ENCODE results near the gene BCL2L12.

BCL2L12 gene

DNA sequence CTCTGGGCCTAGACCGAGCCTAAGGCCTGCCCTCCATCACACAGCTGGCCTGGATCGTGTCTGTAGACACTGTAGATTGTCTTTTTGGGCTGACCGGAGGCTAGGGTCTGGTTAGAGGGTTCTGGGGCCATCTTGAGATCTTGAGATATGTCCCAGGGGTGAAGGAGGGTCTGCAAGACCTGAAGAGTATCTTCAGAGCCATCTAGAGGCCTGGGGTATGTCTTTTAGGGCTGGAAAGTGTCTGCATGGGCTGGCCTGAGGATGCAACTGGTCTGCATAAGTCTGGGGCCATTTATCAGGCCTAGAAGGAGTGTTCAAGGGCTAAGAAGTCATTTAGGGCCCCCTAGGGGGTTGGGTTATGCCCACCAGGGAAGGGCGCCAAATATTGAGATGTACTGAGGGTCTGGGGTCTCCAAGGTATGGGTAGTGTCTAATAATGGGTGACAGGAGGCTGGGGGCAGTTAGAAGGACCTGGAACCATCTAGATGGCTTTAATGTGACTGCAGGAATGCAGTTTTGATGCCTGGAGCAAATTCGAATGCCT is 23.2 kb upstream of the BCL2L12 start:
- peak; percentile 64 for DNase-seq (ENCODE audit: low spot score)

DNA sequence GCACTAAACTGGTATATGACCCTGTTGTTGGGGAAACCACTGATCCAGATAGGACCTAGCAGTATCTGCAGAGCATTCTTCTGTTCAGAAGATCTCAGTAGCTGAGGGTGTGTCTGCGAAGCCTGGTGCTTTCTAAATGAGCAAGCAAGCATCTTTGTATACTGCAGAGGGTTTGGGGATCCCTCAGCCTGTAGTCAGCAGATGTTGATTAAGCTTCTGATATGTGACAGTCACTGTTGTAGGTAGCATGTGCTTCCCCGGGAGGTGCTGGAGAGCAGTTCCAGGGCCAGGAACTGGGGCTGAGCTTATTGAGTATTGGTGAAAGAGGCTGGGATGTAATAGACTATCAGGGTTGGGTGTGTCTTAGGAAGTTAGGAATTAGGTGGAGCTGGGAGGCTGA is 22.3 kb upstream of the BCL2L12 start:
- no peak for DNase-seq (ENCODE audit: low spot score)

DNA sequence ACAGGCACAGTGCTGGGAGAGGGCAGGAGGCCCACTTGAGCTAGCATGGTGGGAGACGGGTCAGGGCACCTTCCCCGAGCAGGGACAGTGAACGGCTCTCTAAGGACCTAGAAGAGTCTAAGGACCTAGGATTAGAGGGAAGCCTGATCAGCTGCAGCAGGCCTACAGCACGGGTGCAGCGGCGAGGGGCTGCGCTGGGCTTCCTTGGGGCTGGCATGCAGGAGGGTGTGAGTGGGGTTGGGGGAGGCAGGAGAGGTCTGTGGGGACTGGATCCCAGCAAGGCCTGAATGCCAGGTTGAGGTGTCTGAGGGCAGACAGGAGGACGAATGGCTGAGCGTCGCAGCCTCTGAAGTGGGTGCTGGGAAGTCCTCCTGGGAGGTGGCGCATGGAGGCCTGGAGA is 20.1 kb upstream of the BCL2L12 start:
- DNase-seq (ENCODE audit: low spot score): no peak

DNA sequence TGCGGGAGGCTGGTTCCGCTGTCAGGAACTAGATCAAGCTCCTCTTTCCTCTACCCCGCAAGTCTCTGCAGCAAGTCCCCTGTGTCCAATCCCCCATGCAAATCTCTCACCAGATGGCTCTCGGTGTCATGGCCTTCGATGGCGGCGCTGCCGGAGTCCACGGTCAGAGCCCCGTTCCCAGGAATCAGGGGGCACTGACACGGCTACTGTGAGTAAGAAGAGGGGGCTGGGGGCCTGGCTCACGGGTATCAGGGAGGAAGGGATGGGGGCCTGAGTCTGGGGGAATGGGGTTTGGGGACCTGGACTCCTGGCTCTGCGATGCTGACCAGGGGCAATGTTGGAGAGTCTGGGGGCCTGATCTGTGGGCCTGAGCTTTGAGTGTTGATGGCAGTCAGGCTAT is 19.7 kb upstream of the BCL2L12 start:
- DNase-seq (ENCODE audit: low spot score): no peak

DNA sequence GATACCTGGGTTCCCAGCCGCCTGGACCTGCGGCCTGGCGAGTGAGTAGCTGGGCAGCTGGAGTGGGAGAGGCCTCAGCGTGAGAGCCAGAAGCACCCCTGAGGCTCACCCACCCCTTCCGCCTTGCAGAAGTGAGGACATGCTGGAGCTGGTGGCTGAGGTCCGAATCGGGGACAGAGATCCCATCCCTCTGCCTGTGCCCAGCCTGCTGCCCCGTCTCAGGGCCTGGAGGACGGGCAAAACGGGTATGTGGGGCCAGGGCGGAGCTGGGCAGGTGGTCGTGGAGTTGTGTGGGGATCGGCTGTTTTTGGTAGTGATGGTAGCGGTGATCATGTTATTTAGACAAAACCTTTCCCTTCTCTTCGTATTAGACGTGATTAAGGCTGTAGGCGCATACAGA is 19.1 kb upstream of the BCL2L12 start:
- no peak for DNase-seq (ENCODE audit: low spot score)

DNA sequence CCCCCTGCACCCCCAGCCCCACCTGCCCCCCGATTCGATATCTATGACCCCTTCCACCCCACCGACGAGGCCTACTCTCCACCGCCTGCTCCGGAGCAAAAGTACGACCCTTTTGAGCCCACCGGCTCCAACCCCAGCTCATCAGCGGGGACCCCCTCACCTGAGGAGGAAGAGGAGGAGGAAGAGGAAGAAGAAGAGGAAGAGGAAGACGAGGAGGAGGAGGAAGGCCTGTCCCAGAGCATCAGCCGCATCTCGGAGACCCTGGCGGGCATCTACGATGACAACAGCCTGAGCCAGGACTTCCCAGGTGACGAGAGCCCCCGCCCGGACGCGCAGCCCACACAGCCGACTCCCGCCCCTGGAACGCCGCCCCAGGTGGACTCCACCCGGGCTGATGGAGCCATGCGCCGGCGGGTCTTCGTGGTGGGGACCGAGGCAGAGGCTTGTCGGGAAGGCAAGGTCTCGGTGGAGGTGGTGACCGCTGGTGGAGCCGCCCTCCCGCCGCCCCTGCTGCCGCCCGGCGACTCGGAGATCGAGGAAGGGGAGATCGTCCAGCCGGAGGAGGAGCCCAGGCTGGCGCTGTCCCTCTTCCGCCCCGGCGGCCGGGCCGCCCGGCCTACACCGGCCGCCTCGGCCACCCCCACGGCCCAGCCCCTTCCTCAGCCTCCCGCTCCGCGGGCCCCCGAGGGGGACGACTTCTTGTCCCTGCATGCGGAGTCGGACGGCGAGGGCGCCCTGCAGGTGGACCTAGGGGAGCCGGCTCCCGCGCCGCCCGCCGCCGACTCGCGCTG is 14.5 kb upstream of the BCL2L12 start:
- DNase-seq (ENCODE audit: low spot score): no peak

DNA sequence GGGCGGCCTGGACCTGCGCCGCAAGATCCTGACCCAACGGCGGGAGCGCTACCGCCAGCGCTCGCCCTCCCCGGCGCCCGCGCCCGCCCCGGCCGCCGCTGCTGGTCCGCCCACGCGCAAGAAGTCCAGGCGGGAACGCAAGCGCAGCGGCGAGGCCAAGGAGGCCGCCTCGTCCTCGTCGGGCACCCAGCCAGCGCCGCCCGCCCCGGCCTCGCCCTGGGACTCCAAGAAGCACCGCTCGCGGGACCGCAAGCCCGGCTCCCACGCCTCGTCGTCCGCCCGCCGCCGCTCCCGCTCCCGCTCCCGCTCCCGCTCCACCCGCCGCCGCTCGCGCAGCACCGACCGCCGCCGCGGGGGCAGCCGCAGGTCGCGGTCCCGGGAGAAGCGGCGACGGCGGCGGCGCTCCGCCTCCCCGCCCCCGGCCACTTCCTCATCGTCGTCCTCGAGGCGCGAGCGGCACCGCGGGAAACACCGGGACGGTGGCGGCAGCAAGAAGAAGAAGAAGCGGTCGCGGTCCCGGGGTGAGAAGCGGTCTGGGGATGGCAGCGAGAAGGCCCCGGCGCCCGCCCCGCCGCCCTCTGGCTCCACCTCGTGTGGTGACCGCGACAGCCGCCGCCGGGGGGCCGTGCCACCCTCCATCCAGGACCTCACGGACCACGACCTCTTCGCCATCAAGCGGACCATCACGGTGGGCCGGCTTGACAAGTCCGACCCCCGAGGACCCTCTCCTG is 13.7 kb upstream of the BCL2L12 start:
- no peak for DNase-seq (ENCODE audit: low spot score)

DNA sequence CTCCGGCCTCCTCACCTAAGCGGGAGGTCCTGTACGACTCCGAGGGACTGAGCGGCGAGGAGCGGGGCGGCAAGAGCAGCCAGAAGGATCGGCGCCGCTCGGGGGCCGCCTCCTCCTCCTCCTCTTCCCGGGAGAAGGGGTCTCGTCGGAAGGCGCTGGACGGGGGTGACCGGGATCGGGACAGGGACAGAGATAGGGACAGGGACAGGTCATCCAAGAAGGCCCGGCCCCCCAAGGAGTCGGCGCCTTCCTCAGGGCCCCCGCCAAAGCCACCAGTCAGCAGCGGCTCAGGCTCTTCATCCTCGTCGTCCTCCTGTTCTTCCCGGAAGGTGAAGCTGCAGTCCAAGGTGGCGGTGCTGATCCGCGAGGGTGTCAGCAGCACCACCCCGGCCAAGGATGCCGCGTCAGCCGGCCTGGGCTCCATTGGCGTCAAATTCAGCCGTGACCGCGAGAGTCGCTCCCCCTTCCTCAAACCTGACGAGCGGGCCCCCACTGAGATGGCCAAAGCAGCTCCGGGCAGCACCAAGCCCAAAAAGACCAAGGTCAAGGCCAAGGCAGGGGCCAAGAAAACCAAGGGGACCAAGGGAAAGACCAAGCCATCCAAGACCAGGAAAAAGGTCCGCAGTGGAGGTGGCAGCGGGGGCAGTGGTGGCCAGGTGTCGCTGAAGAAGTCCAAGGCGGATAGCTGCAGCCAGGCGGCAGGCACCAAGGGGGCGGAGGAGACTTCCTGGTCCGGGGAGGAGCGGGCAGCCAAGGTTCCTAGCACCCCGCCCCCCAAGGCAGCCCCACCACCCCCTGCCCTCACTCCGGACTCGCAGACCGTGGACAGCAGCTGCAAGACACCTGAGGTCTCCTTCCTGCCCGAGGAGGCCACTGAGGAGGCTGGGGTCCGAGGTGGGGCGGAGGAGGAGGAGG is 12.9 kb upstream of the BCL2L12 start:
- DNase-seq (ENCODE audit: low spot score): no peak

DNA sequence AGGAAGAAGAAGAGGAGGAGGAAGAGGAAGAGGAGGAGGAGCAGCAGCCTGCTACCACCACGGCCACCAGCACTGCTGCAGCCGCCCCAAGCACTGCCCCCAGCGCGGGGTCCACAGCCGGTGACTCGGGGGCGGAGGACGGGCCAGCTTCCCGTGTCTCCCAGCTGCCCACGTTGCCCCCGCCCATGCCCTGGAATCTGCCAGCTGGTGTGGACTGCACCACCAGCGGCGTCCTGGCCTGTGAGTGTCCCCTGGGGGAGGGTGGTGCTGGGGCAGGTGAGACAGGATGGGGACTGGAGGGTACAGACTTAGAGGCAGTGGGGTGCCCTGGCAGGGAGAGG is 12.3 kb upstream of the BCL2L12 start:
- no peak for DNase-seq (ENCODE audit: low spot score)

DNA sequence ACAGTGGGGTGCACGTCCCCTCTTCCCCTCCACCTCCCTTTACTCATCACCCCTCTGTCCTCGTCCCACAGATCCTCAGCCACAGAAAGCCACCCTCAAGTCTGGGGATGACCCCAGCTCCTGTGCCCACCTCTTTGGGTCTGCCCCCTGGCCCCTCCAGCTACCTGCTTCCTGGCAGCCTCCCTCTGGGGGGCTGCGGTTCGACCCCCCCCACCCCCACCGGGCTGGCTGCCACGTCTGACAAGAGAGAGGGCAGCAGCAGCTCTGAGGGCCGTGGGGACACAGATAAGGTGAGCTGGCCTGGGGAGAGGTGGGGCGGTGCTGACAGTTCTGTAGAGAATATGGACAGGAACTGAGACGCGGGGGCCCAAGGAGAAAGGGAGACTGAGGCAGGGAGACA is 11.2 kb upstream of the BCL2L12 start:
- no peak for DNase-seq (ENCODE audit: low spot score)

DNA sequence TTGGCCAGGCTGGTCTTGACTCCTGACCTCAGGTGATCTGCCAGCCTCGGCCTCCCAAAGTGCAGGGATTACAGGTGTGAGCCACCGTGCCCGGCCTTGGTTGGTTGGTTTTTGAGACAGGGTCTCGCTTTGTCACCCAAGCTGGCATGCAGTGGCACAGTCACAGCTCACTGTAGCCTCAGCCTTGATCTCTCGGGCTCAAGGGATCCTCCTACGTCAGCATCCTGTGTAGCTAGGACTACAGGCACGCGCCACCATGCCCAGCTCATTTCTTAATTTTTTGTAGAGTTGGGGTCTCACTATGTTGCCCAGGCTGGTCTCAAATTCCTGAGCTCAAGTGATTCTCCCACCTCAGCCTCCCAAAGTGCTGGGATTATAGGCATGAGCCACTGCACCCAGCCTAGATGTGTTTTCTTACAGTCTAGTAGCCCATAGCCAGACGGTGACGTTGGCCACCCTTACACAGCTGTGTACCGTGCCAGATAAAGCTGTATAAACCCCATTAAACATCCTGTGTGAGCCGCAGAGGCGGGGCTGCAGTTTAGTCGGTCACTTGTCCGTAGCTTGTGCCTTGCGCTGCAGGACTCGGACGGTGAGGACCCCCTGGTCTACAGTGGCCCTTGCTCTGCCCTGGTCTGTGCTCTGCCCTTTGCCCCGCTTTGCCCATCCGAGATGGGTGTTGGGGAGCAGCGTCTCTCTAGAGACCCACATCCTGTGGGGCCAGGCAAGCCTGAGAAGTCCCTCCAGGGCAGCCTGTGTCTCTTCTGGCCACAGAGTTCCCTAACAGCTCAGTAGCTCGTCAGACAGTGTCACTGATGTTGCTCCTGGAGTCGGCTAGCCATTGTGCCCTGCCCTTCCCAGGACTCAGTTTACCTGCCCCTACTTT is 9.9 kb upstream of the BCL2L12 start:
- no peak for DNase-seq (ENCODE audit: low spot score)

DNA sequence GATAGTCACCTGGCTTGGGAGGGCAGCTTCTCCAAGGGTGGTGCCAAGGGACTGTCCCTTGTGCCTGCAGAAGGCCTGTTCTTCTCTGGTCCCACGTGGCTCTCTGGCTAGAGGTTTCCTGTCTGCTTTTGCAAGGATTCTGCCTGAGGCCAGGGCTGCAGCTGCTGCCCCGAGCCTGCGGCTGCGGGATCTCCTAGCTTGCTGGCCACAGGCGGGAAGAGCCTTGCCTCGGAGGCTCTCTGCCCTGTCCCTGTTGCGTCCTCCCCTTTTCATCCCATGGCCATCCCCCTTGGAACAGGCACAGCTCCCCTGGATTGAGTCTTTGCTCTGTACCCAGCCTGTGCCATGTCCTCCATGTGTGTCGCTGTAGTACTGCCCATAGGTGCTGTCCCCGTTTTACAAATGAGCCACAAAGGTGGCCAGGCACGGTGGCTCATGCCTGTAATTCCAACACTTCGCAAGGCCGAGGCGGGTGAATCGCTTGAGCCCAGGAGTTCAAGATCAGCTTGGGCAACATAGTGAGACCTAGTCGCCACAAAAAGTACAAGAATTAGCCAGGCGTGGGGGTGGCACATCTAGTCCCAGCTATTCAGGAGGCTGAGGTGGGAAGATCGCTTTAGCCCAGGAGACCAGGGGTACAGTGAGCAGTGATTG is 9.2 kb upstream of the BCL2L12 start:
- no peak for DNase-seq (ENCODE audit: low spot score)

DNA sequence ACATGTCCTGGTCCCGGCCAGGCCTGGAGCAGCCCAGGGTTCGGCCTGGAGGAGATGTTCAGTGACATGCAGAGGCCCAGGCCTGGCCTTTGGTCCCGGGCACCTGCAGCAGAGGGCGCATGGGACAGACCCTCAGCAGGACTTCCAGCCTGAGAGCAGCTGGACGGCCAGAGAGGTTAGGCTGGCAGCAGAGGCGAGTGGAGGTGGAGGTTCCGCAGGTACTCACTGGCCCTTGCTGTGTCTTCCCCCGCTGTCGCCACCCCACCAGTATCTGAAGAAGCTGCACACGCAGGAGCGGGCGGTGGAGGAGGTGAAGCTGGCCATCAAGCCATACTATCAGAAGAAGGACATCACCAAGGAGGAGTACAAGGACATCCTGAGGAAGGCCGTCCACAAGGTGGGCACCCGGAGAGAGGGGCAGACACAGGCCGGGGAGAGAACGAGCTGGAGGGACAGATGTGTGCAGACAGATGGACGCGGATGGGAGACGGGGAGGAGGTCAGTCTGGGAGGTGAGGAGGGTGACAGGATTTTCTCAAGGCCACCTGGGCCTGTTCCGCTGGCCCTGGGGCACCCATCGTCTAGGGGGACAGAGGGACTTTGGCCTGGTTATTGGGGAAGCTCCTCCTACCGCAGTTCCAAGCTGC is 8.1 kb upstream of the BCL2L12 start:
- no peak for DNase-seq (ENCODE audit: low spot score)

DNA sequence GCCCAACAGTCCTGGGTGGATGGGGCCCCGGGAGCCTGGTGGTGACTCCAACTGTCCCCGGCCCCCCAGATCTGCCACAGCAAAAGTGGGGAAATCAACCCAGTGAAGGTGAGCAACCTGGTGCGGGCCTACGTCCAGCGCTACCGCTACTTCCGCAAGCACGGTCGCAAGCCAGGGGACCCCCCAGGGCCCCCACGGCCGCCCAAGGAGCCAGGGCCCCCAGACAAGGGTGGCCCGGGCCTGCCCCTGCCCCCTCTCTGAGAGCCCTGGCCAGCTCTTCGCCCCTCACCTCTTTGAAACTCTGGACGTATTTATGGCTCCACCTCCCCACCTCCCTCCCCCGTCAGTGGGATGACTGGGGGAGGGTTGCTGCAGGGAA is 7.6 kb upstream of the BCL2L12 start:
- DNase-seq (ENCODE audit: low spot score): no peak

DNA sequence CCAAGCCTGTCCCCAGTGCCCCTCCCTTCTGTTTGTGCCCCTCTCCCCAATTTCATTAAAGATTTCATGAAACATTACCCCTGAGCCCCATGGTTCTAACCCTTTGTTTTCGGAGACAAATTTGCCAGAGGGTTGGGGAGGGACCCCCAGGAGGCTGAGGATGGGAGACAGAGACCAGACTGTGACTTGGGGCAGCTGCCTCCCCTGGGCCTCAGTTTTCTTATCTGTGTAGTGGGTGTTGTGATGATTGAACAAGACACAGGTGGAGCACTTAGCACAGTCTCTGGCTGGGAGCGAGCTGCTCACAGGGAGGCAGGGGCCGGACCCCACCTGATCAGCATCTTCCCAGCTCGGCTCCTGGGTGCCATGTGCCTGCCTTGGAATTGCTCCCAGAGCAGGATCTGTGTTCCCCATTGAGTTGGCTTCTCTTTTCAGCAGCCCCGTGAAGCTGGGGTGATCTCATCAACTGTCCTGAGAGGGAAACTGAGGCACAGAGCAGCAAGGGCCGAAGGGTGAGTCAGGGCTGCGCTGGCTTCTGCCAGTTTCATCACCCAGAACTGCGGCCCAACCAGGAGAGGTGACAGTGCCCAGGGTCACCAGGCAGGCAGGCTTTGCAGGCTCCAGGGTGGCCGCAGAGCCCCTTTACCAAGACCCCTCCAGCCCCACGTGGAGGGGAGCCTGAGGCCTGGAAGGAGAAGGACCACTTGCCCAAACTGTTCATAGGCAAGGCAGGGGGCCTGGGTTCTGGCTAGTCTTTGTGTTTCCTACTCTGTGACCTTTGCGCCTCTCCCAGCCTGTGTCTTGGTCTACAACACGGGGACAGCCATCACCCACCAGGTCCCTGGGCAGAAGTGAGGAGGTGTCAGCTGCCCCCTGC is 6.9 kb upstream of the BCL2L12 start:
- DNase-seq (ENCODE audit: low spot score): no peak

DNA sequence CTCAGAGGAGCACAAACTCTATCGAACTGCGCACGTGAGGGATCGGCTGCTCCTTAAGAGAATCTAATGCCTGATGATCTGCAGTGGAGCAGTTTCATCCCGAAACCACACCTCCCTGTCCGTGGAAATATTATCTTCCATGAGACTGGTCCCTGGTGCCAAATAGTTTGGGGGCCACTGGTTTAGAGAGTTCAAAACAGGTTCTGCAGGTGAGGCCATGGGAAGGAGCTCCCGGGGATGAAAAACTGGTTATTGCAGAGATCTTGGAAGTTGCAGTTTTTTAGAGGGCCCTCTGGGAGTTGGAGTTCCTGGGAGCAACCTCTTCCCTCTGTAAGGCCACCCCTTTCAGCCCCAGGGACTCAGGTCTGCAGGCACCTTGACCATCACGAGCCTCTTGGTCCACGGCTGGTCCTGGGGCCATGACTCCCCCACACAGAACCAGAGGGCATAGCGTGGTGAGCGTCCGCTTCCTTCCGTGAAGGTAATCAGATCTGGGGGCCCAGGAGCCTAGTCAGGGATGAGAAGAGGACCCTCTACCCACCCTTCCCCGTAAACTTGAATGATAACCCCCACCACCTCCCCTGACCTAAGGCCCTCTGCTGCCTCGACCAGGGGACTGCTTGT is 5.3 kb upstream of the BCL2L12 start:
- DNase-seq (ENCODE audit: low spot score): no peak

DNA sequence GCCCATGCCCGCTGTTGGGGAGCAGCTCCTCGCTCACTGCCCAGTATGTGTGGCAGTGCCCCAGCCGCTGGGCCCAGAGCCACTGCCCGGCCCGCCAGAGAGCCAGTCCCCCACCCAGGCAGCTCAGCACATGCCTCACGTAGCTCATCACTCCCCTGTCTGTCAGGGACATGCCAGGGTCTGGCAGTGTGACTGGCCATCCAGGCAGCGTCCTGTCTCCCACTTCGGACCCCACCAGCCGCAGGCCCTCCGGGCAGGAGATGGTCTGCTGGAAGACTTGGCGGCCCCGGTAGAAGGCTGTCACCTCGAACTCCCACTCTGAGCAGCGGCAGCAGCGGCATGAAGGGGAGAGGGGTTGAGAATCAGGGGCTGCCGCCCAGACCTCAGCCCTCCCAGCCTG is 3.7 kb upstream of the BCL2L12 start:
- no peak for DNase-seq (ENCODE audit: low spot score)

DNA sequence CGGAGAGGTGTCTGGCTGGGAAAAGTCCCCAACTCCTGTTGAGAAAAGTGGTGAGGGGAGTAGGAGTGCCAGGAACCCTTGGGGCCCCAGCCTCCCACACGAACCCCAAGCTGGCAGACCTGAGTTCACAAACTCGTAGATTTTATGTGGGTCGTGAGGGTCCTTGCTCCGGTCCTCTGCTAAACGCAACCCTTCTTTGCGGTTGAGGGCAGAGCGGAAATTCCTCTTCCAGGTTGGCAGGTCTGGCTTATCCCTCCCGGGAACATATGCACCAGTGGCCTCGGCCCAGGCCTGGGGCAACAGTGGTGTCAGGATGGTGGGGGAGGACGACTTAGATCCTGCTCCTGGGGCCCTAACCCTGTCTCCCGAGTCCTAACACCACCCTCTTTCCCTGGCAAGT is 2.5 kb upstream of the BCL2L12 start:
- DNase-seq (ENCODE audit: low spot score): no peak

Measured in NAMALWA (cell line).